NB4 (cell line): Measurements from ENCODE around the gene CUL3.

Source experiments
- DNase-seq: peaks from one replicate; pipeline ENCODE4 v3.0.0; 2010; ENCODE audit warnings: low read depth
- H3K4me3 ChIP-seq: one replicate; pipeline ENCODE4 v1.5.1; 2011; ENCODE audit warnings: mild to moderate bottlenecking, low read depth, low read length, moderate library complexity
- MAX ChIP-seq: IDR thresholded peaks from 2 replicates; pipeline ENCODE4 v1.6.1; 2011; ENCODE audit warnings: low read depth, low read length
- MYC ChIP-seq: IDR thresholded peaks from 2 replicates; pipeline ENCODE4 v1.6.1; 2011; ENCODE audit warnings: low read depth, low read length
- POLR2A ChIP-seq: IDR thresholded peaks from 2 replicates; pipeline ENCODE4 v1.6.1; 2011; ENCODE audit warnings: mild to moderate bottlenecking; ENCODE audit not compliant: insufficient read length; ENCODE audit errors: extremely low read depth
- TF ChIP-seq, protein P1 (sequence below): IDR thresholded peaks from one replicate; pipeline ENCODE4 v1.5.1; 2012; ENCODE audit warnings: low read depth, low read length

The CUL3 gene

DNA sequence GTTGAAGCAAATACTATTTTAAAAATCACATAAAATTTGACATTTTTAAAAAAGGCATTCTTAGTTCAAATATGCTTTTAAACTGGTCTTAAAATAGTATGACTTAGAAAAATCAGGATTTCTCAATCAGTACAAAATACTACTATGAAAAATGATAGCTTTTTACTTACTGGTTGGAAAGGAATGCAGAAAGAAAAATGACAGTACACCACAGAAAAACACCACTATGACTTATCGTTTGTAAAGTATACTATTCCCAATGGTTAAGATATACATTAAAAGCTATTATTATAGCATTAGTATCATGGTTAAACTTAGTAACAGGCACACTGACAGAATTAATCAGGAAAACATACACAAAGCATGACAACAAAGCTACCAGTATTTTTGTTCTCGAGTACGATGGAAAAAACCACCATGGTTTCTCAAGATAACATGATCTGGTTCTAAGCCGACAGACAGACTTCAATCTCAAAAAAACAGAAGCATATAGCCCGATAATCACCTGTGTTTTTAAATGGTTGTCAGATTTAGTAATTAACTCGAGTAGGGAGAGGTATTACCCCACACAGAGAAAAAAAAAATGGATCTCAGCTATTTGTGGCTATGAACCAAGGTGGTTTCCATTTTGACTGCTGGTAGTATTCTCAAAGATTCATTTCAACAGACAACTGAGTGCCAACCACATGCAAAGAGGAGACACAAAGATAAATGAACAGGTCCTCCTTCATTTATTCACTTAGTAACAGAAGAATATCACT is 39.1 kb downstream of the CUL3 start:
- no peak for TF ChIP-seq POLR2A
- no peak for TF ChIP-seq MYC
- TF ChIP-seq, protein P1, sequence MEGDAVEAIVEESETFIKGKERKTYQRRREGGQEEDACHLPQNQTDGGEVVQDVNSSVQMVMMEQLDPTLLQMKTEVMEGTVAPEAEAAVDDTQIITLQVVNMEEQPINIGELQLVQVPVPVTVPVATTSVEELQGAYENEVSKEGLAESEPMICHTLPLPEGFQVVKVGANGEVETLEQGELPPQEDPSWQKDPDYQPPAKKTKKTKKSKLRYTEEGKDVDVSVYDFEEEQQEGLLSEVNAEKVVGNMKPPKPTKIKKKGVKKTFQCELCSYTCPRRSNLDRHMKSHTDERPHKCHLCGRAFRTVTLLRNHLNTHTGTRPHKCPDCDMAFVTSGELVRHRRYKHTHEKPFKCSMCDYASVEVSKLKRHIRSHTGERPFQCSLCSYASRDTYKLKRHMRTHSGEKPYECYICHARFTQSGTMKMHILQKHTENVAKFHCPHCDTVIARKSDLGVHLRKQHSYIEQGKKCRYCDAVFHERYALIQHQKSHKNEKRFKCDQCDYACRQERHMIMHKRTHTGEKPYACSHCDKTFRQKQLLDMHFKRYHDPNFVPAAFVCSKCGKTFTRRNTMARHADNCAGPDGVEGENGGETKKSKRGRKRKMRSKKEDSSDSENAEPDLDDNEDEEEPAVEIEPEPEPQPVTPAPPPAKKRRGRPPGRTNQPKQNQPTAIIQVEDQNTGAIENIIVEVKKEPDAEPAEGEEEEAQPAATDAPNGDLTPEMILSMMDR, result no peak
- TF ChIP-seq MAX, result no peak
- H3K4me3 ChIP-seq, result no peak overlapping the region
- DNase-seq, result no peak

DNA sequence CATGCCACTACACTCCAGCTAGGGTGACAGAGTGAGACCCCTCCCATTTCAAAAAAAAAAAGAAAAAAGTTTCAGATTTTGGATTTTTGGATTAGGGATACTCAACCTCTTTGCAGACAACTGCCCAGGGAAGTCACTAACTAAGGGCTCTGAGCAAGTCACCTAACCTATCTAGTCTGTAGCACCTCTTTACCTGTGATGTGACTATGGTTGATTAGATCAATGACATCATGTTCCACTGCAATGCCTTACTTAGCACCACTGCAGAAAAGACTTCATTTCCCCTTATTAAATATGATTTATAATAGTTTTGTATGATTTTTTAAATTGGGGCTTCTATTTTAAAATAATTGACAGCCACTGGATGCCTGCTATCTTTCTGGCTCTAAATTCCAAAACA is 41.2 kb downstream of the CUL3 start:
- TF ChIP-seq, protein P1, result no peak
- TF ChIP-seq MYC (no peak), MAX (no peak), POLR2A (no peak)
- no peak overlapping the region for H3K4me3 ChIP-seq
- no peak for DNase-seq

DNA sequence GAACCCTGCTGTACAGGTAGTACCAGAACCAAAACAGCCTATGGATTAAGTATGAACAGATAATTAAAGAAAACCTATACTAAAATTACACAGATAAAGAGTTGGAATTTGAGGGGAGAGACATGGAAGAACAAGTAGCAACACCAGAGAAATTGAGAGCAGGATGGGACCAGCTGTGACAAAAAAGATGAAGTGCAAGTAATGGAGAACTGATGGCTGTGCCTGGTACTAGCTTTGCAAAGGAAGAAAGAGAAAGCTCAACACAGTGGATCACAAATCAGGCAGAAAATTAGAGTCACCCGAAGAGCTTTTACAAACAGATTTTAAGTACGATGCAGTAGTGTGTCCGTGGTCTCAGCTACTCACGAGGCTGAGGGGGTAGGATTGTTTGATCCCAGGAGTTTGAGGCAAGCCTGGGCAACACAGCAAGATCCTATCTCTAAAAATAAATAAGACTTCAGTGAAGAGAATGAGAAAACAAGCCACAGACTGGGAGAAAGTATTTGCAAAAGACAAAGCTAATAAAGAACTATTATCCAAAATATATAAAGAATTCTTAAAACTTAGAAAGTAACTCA is 46.5 kb downstream of the CUL3 start:
- no peak for DNase-seq
- TF ChIP-seq POLR2A (no peak), MYC (no peak)
- no peak overlapping the region for H3K4me3 ChIP-seq

DNA sequence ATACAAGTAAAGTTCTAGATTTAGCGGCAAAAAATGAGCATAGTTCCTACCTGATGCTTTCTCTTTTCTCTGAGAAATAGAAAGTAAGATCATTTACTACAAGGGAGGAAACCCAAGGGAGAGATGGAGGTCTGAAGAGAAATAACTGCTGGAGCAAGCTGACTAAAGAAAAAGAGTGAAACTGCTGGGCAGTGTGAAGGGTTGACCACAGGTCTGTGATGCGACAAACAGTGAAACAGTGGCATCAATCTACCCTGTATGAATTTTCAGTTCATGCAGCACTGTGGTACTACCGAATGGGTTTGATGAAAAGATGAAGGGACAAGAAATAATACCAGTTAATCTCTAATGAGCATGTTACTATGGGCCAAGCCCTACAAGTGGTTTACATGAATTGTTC is 52.2 kb downstream of the CUL3 start:
- no peak for DNase-seq
- no peak for TF ChIP-seq MAX
- no peak overlapping the region for H3K4me3 ChIP-seq

- H3K4me3 ChIP-seq, result no peak overlapping the region
- no peak for TF ChIP-seq MAX
- TF ChIP-seq POLR2A, result no peak
- no peak for TF ChIP-seq MYC
- TF ChIP-seq, protein P1, result no peak
- no peak for DNase-seq
Observed at GRCh38 chr2:224532441-224532840, 52.7 kb downstream of the CUL3 start.

DNA sequence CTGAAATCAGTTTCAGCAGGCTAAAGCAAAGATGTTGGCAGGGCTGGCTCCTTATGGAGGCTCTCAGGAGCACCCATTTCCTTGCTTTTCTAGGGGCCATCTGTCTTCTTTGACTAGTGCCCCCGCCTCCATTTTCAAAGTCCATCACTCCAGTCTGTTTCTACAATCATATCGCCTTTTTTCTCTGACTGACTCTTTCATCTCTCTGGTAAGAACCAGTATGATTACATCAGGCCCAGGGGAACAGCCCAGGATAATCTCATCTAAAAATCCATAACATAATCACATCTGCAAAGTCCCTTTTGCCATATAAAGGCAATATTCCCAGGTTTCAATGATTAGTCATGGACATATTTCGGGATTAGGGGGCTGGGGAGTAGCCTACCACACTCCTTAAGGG is 57.0 kb downstream of the CUL3 start:
- no peak for DNase-seq
- no peak overlapping the region for H3K4me3 ChIP-seq
- TF ChIP-seq, protein P1, result no peak
- TF ChIP-seq POLR2A (no peak), MYC (no peak), MAX (no peak)
